Stimulated activated CD4-positive, alpha-beta T cell treated with anti-CD3 and anti-CD28 coated beads, Interleukin-2, amount 100 ng/mL, for 48 hours (primary cell): ENCODE results near the gene PPM1D.
A peak's percentile ranks its signal among the peaks of the same experiment; 100 is the strongest.
"Not testable (repeated sequence)": the region's sequence is repeated elsewhere in the genome, so short reads cannot be mapped to it uniquely, and the experiment has no call there.

Experiments used
- DNase-seq, 2 donors: peaks; one replicate each; pipeline ENCODE4 v3.0.0-alpha.2; 2020

PPM1D gene

GRCh38 chr17:60599620-60600489, at the start of gene PPM1D:
PPM1D (plus strand) TSS chr17:60600193; CDS start chr17:60600415, 222 bp downstream.
- DNase-seq = peak; percentile 96 to 98

GRCh38 chr17:60552255-60552654, 47.7 kb upstream of the PPM1D start:
- not testable (repeated sequence) for DNase-seq

GRCh38 chr17:60554377-60554788, 45.6 kb upstream of the PPM1D start:
- no peak for DNase-seq

GRCh38 chr17:60555786-60556185, 44.2 kb upstream of the PPM1D start:
- DNase-seq = no peak

- DNase-seq = no peak
Measured at GRCh38 chr17:60557805-60558204, 42.2 kb upstream of the PPM1D start.

GRCh38 chr17:60559659-60559994, 40.4 kb upstream of the PPM1D start:
- DNase-seq = no peak

GRCh38 chr17:60559995-60560859, 39.8 kb upstream of the PPM1D start:
- no peak for DNase-seq

- no peak for DNase-seq
Measured at GRCh38 chr17:60560860-60561257, 39.1 kb upstream of the PPM1D start.

GRCh38 chr17:60562421-60562820, 37.6 kb upstream of the PPM1D start:
- DNase-seq = no peak

- DNase-seq = no peak
Measured at GRCh38 chr17:60563743-60564142, 36.2 kb upstream of the PPM1D start.

GRCh38 chr17:60565233-60565632, 34.8 kb upstream of the PPM1D start:
- DNase-seq = no peak

GRCh38 chr17:60573236-60574051, 26.5 kb upstream of the PPM1D start:
- no peak for DNase-seq

- no peak for DNase-seq
Measured at GRCh38 chr17:60577147-60577915, 22.7 kb upstream of the PPM1D start.

- no peak for DNase-seq
Measured at GRCh38 chr17:60579090-60579489, 20.9 kb upstream of the PPM1D start.

- no peak for DNase-seq
Measured at GRCh38 chr17:60579551-60579950, 20.4 kb upstream of the PPM1D start.

- no peak for DNase-seq
Measured at GRCh38 chr17:60583008-60583407, 17.0 kb upstream of the PPM1D start.

GRCh38 chr17:60585887-60586286, 14.1 kb upstream of the PPM1D start:
- DNase-seq = no peak

- no peak for DNase-seq
Measured at GRCh38 chr17:60586288-60586974, 13.6 kb upstream of the PPM1D start.

- no peak for DNase-seq
Measured at GRCh38 chr17:60590070-60590469, 9.9 kb upstream of the PPM1D start.

GRCh38 chr17:60592750-60593149, 7.2 kb upstream of the PPM1D start:
- DNase-seq = no peak

- DNase-seq = not testable (repeated sequence)
Measured at GRCh38 chr17:60593441-60594036, 6.5 kb upstream of the PPM1D start.
